Nephron progenitor cell (in vitro differentiated cells): ENCODE results near the gene TFPI.

Experiments used
- DNase-seq: peaks from one replicate; pipeline ENCODE4 v3.0.0; 2021
- H3K27ac Mint-ChIP-seq: 2 replicates; pipeline ENCODE4 v1.8.0; 2021; ENCODE audit warnings: mild to moderate bottlenecking, moderate library complexity, mixed read lengths
- H3K27me3 Mint-ChIP-seq: 2 replicates; pipeline ENCODE4 v1.8.0; 2021; ENCODE audit warnings: mild to moderate bottlenecking, low read depth, mixed read lengths; ENCODE audit not compliant: poor library complexity
- H3K36me3 Mint-ChIP-seq: 2 replicates; pipeline ENCODE4 v1.8.0; 2021; ENCODE audit warnings: low read depth, mixed read lengths
- H3K4me1 Mint-ChIP-seq: 2 replicates; pipeline ENCODE4 v1.8.0; 2021; ENCODE audit warnings: mixed read lengths
- H3K4me3 Mint-ChIP-seq: 2 replicates; pipeline ENCODE4 v1.8.0; 2021; ENCODE audit warnings: mild to moderate bottlenecking, moderate library complexity, mixed read lengths
- H3K9me3 Mint-ChIP-seq: 2 replicates; pipeline ENCODE4 v1.8.0; 2021; ENCODE audit warnings: mild to moderate bottlenecking, moderate library complexity, mixed read lengths
- TF ChIP-seq, protein P1 (sequence below): fragments of 200-600 bp; sonication (generic); IDR thresholded peaks from 2 replicates; pipeline ENCODE4 v1.5.0; 2021; ENCODE audit warnings: antibody characterized with exemption

Gene TFPI

DNA sequence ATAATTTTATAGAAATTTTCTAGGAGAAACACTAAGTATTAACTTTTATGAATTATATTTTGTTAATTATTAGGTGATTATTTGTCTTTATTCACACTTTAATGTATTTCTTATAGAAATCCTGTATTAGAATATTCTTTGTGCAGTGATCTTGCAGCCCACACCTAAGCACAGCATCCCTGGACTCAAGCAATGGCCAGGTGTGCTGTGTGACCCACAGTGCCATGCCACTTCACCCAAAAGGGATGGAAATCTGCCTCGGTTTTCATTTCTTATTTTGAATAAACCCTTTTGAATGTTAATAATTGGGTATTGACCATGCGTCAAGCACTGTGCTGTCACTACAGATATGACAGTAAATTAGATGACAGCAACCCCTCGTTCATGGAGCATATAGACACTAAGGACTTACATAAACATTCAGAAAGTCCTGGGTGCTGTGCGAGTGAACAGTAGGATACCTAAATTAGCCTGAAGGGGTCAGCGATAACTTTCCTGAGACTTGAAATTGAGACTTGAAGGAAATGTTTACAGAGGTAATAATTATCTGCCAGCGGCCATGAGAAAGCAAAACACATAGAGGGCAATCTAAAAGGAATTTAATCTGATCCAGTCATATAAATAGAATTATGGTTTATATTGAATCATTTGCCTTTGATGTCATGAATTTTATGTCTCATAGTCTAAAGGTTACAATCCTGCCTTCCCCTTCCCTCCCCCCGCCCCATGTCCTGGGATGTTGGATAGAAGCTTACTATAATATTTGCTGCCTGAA lies 53.5 kb downstream of the TFPI start:
- TF ChIP-seq, protein P1, sequence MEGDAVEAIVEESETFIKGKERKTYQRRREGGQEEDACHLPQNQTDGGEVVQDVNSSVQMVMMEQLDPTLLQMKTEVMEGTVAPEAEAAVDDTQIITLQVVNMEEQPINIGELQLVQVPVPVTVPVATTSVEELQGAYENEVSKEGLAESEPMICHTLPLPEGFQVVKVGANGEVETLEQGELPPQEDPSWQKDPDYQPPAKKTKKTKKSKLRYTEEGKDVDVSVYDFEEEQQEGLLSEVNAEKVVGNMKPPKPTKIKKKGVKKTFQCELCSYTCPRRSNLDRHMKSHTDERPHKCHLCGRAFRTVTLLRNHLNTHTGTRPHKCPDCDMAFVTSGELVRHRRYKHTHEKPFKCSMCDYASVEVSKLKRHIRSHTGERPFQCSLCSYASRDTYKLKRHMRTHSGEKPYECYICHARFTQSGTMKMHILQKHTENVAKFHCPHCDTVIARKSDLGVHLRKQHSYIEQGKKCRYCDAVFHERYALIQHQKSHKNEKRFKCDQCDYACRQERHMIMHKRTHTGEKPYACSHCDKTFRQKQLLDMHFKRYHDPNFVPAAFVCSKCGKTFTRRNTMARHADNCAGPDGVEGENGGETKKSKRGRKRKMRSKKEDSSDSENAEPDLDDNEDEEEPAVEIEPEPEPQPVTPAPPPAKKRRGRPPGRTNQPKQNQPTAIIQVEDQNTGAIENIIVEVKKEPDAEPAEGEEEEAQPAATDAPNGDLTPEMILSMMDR: peak; percentile 34
- no peaks in the 10 kb centered on the region for H3K27me3 Mint-ChIP-seq
- H3K4me1 Mint-ChIP-seq: peaks cover 36% of the 10 kb centered on the region
- no peaks in the 10 kb centered on the region for H3K9me3 Mint-ChIP-seq
- no peak overlapping the region for H3K27ac Mint-ChIP-seq
- H3K36me3 Mint-ChIP-seq: no peaks in the 10 kb centered on the region
- H3K4me3 Mint-ChIP-seq: no peak overlapping the region
- DNase-seq: no peak

DNA sequence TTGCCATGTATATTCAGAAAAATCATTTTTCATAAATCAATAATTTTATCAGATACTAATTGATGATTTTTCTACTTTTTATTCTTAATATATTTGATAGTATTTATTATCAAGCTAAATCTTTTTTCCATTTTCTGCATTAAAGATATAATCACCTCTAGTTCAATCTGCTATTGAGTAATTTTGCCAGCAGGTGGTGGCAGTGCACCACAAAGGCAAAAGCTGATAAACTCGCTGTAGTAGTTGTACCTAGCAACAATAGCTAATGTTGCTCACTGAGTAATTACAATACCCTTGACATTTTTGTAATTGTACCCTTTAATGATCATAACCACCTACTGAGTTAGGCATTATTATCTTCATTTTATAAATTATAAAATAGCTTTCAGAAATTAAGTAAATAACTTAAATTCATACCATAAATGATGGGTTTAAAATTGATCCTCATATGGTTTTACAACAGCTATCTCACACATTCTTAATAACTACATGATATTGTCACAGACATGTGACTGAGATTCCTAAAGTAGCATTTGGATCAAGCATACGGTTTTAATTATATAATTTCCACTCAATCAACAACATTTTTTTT lies 54.2 kb downstream of the TFPI start:
- DNase-seq: peak; percentile 61
- Mint-ChIP-seq H3K9me3 (no peaks in the 10 kb centered on the region), H3K4me3 (no peak overlapping the region), H3K27ac (no peak overlapping the region), H3K27me3 (no peaks in the 10 kb centered on the region), H3K36me3 (no peaks in the 10 kb centered on the region), H3K4me1 (peaks cover 33% of the 10 kb centered on the region)
- TF ChIP-seq, protein P1: peak; percentile 95

DNA sequence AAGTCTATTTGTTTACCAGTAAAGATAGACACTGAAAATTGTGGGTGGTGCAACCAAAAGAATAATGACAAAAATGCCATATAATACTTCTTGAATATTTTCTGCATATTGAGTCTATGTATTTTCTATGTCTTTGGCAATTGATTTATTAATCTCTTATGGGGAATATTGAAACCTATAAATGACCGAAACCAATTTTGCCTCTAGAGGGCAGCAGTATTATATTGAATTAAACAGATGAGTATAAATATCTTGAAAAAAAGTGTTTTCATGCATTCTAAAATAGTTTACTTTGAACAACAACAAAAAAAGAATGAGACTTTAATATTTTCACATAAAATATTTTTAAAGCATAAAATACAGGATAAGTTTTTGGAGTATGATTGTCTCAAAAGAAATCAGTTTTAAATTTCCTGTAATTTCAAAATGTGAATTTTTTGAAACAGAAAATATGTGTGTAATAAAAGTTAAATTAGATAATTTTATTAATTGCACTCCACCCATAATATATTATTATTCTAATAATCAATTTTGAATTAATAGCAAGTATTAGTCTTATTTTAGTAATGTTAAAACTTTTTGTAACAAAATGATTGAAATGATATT lies 56.3 kb downstream of the TFPI start:
- H3K4me3 Mint-ChIP-seq: no peak overlapping the region
- no peaks in the 10 kb centered on the region for H3K27me3 Mint-ChIP-seq
- H3K9me3 Mint-ChIP-seq: peaks cover 16% of the 10 kb centered on the region

DNA sequence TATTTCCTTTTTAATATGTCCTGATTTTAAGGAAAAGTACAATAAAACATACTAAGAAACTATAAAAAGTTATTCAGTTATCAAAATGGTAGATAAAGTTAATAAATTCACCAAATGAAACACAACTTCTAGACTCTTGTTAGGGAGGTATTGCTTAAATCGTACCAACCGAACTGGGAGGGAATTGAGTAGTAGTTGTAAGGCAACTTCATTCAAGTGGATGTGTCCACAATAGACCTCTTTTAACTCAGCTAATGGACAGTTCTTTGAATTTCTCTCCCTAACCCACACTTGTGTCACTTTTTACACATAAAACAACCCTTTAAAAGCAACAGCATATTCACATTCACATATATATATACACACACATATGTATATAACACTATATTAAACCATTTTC lies 57.1 kb downstream of the TFPI start:
- Mint-ChIP-seq H3K36me3 (peaks cover 17% of the 10 kb centered on the region), H3K4me1 (peaks cover 5% of the 10 kb centered on the region), H3K4me3 (no peak overlapping the region), H3K9me3 (peaks cover 19% of the 10 kb centered on the region), H3K27ac (no peak overlapping the region), H3K27me3 (no peaks in the 10 kb centered on the region)
- TF ChIP-seq, protein P1: no peak
- no peak for DNase-seq

More for the DNA sequence above, 56.3 kb downstream of the TFPI start:
- DNase-seq: no peak
- H3K4me1 Mint-ChIP-seq: peaks cover 13% of the 10 kb centered on the region
- H3K36me3 Mint-ChIP-seq: peaks cover 17% of the 10 kb centered on the region
- no peak overlapping the region for H3K27ac Mint-ChIP-seq
- TF ChIP-seq, protein P1: peak; percentile 54

DNA sequence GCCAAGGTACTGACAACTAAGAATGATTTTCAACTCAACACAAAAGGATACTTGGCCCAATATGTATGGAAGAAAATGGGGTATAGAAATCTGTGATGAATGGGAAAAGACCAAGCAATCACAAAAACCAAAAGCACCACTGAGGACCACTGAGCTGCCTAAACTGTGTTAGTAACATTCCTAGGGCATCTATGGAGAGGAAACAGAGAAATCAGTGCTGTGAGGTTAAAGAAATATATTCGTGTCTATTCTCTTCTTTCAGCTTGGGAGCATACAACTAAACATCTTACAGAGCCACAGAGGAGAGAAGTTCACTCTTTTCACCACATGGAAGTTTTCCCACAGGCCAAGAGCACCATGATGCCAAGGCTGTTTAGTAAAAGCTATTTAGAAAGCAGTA lies 58.9 kb downstream of the TFPI start:
- Mint-ChIP-seq H3K27ac (no peak overlapping the region), H3K27me3 (no peaks in the 10 kb centered on the region), H3K36me3 (peaks cover 17% of the 10 kb centered on the region), H3K4me1 (no peaks in the 10 kb centered on the region), H3K4me3 (no peak overlapping the region), H3K9me3 (peaks cover 23% of the 10 kb centered on the region)
- TF ChIP-seq, protein P1: no peak
- no peak for DNase-seq
